GM19025 (cell line): ENCODE measurements around the gene SNTA1.
A peak's percentile ranks its signal among the peaks of the same experiment; 100 is the strongest.
"Not testable (repeated sequence)": the region's sequence is repeated elsewhere in the genome, so short reads cannot be mapped to it uniquely, and the experiment has no call there.

Source experiments
- ATAC-seq: cut with Tn5 transposase; IDR thresholded peaks from one replicate; pipeline ENCODE4 v1.9.1; 2021; ENCODE audit warnings: mild to moderate bottlenecking, low read depth, moderate library complexity; ENCODE audit not compliant: unreplicated experiment

SNTA1 gene

DNA sequence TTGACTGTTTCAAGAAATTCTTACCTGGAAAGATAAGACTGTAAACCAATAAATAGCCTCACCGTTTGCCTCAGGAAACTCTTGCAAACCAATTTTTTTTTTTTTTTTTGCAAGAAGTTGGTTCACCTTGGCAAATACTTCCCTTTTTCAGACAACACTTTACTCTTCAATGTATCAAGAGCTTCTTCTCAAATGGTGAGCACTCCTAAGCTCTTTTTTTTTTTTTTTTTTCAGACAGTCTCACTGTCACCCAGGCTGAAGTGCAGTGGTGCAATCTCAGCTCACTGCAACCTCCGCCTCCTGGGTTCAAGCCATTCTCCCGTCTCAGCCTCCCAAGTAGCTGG is 22.7 kb upstream of the SNTA1 start:
- ATAC-seq = no peak

DNA sequence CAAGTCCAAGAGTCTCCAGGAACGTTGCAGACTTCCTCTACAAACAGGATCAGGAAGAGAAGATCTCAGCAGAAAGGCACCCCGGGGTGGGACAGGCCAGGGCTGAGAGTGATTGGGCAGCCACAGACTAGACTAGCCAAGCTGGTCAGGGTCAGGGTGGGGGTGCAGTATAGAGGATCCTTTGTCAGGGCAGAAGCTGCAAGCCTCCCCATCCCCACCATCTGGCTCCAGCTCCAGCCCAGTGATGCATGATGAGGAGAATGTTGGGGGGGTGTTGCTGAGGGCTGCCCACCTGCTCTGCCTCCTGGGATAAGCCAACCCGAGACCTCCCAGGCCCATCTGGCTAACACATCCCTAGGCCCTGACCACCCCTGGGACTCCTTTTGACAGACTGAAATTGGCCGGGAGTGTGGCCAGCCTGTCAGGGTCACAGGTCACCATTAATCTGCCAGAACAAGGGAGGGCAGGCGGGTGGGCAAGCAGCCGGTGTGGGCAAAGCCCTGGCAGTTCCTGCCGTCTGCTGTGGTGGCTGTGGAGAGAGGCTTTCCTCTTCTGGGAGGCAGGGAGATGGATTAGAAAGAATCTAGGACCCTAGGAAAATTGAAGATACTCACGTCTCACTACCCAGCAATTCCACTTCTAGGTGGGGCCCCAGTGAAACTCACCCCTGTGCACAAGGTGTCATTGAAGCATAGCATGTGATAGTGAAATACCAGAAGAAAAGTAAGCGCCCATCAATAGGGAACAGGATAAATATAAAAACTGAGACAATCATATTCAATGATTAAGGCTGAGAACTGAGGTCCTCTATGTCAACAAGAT is 22.1 kb upstream of the SNTA1 start:
- ATAC-seq = no peak

DNA sequence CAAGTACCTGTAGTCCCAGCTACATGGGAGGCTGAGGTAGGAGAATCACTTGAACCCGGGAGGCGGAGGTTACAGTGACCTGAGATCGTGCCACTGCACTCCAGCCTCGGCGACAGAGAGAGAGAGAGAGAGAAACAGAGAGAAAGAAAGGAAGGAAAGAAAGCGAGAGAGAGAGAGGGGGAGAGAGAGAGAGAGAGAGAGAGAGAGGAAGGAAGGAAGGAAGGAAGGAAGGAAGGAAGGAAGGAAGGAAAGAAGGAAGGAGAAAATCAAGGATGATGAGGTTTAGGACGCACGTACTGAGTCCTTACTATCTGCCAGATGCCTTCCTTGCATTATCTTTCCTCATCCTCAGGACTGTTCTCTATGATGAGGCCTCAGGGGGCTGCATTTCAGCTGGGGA is 21.2 kb upstream of the SNTA1 start:
- ATAC-seq = not testable (repeated sequence)

DNA sequence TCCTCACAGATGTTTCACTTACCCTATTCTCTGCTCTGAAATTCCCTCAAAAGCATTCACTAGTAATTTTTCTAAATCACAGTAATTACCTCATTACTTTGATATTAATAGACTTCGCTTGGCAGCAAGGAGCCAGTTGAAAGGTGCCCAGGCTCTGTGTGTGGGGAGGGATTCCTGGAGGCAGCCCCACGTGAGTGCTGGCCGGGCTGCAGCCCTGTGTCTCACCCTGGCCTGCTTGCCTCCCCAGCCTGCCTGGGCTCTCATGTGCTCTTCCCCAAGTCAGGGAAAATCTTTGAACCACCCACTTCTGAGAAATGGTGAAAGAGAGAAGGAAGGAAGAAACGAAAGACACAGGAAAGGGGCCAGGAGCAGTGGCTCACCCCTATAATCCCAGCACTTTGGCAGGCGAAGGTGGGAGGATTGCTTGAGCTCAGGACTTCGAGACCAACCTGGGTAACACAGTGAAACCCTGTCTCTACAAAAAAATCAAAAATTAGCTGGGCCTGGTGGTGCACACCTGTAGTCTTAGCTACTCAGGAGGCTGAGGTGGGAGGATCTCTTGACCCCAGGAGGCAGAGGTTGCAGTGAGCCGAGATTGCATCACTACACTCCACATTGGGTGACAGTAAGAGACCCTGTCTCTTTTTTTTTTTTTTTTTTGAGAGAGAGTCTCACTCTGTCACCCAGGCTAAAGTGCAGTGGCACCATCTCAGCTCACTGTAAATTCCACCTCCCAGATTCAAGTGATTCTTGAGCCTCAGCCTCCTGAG is 20.0 kb upstream of the SNTA1 start:
- no peak for ATAC-seq

DNA sequence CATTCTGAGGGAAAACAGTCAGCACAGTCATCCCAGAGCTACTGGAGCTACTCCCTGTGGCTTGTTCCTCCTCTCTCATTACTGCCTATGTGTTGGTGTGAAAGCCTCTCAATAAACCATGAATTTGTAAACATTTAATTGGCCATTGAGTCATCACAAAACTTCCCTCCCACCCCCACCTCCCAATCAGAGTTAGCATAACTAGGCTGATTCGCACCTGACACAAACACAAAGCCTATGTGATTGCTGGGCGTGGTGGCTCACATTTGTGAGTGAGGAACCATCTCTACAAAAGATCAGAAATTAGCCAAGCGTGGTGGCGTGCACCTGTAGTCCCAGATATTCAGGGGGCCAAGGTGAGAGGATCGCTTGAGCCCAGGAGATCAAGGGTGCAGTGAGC is 17.1 kb upstream of the SNTA1 start:
- no peak for ATAC-seq

DNA sequence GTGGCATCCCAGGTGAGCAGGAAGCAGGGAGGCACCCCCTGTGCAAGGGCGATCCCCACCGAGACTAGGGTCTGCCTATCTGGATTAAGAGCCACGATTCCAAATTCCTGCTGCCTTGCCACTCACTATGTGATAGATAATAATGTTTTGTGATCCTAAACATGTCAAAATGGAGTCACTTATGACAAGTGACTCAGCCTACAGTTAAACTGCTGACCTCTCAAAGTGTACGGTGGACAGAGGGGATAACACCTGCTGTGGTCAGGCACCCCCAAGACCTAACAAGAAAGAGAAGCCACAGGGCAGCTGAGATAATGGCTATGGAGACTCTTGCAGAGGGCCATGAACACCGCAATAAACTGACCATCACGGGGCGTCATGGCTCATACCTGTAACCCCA is 16.0 kb upstream of the SNTA1 start:
- no peak for ATAC-seq

DNA sequence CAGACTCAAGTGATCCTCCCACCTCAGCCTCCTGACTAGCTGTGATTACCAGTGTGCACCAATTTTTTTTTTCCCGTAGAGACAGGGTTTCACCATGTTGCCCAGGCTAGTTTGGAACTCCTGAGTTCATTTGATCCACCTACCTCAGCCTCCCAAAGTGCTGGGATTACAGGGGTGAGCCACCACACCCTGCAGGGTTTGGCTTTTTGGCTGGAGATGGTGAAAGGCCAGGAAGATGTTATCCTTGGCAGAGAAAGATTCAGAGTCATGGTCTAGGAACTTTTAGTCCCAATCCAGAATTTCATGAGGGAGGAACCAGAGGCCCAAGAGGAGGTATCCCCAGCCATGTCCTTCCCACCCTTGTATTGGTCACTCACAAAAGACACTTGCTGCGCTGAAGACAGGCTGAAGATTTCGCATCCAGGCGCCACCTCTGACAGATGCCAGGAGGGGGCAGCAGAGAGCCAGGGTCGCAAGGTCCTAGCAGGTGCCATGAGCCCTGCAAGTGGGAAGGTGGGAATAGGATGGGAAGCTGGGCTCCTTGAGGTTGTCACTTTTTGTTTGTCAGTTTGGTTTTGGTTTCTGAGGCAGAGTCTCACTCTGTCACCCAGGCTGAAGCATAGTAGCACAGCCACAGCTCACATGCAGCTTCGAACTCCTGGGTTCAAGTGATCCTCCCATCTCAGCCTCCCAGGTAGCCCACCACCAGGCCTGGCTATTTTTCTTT is 13.5 kb upstream of the SNTA1 start:
- not testable (repeated sequence) for ATAC-seq

DNA sequence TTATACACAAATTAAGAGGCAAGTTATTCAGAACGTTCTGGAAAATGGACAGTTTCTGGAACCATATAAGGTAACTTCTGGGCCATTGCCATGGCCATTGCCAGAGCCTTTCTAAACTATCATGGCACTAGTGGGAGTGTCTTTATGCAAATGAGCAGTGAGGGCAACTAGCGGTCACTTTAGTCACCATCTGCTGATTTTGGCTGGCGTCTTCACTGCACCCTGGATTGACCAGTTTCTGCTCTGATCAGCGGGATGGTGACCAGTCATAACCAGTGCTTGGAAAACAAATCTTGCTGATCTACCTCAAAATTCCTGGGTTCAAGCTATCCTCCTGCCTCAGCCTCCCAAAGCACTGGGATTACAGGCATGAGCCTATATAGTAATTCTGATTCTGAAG is 7.3 kb upstream of the SNTA1 start:
- no peak for ATAC-seq

DNA sequence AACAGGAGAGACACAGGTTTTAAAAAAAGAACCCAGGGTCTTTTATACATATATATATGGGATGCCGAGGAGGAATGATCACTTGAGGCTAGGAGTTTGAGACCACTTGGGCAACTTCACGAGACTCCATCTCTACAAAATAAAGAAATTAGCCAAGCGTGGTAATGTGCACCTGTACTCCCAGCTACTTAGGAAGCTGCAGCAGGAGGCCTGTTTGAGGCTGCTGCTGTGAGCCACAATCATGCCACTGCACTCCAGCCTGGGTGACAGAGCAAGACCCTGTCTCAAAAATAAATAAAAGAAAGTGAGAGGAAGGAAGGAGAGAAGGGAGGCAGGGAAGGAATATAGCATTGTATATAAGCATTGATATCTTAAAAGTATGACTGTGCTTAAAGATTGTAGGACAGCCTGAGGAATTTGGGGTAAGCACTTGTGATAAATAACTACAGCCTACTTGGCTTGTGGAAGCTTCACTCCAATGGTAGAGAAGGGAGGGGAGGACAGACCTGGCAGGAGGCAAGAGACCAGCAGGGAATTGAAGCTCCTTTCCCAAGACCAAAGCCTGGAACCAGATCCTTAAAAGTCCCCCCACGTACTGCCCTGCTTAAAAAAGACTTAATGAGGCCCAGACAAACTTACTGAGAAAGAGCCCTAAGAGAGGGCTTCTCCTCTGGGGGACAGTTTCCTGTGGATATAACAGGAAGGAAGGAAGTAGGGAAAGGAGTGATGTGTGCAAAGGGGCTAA is 2.5 kb upstream of the SNTA1 start:
- ATAC-seq = no peak

DNA sequence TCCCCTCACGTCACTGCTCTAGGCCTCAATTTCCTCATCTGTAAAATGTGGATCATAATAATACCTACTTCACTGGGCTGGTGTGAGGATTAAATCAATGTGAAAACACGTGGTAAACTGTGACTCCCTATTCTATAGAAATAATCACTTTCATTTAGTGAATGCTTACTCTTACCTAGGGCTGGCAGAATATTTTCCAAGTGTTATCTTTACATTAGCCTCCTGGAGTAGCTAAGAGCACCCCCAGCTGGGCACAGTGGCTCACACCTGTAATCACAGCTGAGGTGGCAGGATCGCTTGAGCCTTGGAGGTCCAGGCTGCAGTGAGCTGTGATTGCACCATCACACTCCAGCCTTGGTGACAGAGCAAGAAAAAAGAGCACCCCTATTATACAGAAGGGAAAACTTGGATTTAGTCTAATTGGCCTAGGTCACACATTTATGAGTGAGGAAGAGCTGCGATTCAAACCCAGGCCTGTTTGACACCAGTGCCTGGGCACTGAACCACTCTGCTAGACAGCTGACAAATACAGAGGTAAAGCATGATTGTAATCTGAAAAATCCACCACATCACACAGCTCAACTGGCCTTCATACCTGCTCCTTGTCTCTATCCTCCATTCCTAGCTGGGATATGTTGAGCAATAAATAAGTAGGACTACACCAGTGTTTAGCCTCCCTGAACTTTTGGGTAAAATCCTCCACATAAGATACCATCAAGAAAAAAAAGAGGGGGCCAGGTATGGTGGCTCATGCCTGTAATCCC is 1.4 kb upstream of the SNTA1 start:
- ATAC-seq = no peak

DNA sequence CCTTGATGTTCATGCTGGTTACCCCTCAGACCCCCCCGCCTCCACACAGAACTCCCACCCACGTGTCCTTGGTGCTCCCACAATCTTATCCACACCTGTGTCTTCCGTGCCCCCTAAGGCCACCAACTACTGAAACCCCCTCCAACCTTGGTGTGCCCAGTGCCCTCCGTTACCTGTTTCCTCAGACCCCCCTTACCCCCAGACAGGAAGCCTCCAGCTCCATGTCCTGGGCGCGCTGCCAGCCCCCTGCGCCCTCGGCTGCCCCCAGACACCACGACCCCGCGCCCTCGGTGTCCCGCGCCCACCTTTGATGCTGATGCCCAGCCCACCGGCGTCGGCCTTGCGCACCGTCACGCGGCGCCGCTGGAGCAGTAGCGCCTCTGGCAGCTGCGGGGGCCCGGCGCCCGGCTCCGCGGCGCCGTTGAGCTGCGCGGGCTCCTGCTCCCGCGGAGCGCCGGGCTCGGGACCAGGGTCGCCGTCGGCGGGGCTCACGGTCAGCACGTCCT is 504 bp downstream of the SNTA1 start:
- peak; percentile 22 for ATAC-seq

DNA sequence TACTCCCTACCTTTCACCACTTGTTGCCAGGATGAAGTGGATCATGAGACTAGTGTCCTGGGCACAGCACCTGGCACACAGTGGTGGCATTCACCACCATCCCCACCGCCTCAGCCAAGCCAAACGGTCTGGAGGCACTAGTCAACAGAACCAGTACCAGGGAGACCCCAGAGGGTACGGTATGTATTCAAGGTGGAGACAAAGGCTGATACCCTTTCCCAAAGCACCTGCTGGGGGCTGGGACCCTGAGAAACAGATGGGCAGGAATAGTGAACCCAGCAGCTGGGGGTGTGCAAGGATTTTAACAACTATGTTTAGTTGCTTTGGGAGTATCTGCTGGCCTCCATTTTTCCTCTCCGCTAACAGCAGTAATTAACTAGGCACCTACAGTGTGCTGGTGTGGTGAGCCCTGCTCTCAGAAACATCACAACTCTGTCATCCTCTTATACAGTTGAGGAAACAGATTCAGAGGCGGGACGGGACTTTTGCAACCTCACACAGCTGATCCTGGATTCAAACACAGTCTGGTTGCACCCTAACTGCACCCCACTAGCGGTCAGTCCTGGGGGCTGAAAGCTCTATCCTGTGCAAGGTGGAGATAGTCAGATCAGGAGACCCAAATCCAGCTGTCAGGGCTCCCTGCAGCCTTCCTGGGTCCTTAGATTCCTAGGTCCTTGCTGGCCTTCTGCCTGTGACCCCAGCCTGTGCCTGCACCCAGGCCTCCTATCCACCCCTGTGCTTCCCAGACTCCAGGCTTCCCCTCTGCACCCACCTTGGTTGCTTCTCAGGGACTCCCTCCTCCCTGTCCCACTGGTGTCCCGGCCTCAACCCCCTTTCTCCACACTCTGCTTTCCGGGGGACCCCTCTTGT is 1.2 kb downstream of the SNTA1 start:
- no peak for ATAC-seq

DNA sequence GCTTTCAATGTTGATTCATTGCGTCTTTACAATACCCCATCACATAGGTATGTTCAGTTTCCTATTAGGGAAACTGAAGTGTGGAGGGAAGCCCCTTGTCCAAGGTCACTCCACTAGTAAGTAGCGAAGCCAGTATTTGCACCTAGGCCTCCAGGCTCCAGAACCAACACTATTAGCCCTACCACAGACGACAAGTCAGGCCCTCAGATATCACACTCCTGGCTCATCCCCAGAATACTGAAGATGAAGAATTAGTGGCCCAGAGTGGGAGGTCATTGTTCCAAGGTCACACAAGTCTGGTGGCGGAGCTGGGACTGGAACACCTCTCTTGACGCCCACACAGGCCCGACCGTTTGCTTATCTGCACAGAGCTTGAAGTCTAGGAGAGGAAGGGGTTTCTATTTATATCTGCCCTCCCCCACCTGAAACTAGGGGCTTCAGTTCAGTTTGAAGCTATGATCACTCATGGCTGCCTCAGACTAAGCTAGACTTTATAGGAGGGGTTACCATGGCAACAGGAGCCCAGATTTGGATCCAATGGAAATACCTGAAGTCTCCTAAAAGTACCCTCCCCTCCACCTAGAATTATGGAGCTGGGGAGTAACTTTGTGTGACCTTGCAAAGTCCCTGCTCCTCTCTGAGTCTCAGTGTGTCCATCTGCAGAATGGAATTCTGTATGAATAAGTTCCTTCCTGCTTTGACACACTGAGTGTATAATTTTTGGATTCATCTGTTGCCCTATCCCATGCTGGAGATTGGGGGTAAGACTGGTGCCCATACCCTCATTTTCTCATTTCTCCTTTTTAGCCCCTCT is 2.2 kb downstream of the SNTA1 start:
- no peak for ATAC-seq

DNA sequence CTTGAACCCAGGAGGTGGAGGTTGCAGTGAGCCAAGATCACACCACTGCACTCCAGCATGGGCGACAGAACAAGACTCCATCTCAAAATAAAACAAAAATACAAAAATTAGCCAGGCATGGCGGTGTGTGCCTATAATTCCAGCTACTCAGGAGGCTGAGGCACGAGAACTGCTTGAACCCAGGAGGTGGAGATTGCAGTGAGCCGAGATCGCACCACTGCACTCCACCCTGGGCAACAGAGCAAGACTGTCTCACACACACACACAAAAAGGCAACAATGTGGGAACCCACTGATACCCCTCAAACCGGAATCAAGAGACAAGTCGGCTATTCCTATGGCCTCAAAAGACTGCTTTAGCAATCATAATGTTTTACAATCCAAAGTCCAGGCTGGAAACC is 3.0 kb downstream of the SNTA1 start:
- not testable (repeated sequence) for ATAC-seq

DNA sequence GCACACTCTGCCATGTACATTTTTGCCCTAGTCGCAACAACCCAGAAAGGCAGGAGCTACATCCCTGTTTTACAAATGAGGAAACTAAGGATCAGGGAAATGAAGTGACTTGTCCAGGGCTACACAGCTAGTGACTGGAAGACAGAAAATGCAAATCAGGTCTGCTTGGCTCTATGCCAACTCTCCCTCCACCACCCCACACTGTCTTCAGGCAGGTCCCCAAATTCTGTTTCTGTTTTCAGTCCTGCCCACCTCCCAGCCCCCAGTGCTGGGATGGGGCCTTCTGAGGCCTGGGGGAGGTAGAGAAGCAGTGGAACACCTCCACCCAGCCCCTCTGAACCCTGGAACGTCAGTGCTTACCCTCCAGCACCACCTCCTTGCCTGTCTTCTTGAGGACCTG is 5.1 kb downstream of the SNTA1 start:
- no peak for ATAC-seq

DNA sequence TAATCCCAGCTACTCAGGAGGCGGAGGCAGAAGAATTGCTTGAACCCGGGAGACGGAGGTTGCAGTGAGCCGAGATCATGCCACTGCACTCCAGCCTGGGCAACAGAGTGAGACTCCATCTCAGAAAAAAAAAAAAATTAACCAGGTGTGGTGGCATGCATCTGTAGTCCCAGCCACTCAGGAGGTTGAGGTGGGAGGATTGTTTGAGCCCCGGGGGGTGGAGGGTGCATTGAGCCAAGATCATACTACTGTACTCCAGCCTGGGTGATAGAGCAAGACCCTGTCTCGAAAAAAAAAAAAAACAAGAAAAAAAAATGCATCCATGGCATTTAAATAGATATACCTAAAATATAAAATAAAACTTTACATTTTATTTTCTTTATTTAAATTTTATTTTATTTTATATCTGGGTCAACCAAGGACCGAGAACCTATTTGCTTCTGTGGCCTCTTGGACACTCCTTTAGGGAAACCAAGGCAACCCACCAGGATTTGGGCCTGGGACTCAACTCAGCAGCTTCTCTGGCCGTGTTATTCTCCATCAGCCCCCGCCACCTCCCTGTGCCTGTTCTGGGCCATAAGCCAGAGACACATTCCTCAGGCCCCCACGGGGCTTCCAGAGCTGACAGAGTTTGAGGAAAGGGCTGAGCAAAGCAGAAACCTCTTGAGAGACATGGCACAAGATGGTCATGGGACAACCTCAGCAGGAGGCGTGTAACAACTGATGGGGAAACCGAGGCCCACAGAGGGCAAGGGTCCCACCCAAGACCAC is 6.2 kb downstream of the SNTA1 start:
- no peak for ATAC-seq

DNA sequence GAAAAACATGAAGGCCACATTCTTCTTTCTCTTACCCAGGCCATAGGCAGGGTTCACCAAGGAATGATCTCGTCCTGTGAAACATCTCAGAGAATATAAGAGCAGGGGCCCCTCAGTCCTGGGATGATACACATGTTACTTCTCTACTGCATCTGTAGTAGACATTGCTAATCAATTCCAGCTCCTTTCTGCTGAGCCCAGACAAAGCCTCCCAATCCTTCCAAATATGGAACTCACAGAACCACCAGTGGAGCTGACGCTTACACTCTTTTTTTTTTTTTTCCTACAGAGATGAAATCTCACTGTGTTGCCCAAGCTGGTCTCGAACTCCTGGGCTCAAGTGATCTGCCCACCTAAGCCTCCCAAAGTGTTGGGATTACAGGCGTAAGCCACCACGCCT is 9.1 kb downstream of the SNTA1 start:
- ATAC-seq = no peak
